ENCODE data around the gene SH3BGRL3.

- TF ChIP-seq CTCF (IDR thresholded peaks at IDR 0.05) (no peak), ZFX (IDR thresholded peaks at IDR 0.05; ENCODE audit: borderline replicate concordance) (no peak)
Observed at GRCh38 chr1:26297791-26298124, 17.9 kb downstream of the SH3BGRL3 start.

All from 22Rv1 (cell line).